HG02642 (cell line): ENCODE results near the gene MYOF.

ENCODE experiments used
- ATAC-seq: cut with Tn5 transposase; IDR thresholded peaks from one replicate; pipeline ENCODE4 v1.9.1; 2021; ENCODE audit warnings: mild to moderate bottlenecking; ENCODE audit not compliant: unreplicated experiment, poor library complexity

The MYOF gene

DNA sequence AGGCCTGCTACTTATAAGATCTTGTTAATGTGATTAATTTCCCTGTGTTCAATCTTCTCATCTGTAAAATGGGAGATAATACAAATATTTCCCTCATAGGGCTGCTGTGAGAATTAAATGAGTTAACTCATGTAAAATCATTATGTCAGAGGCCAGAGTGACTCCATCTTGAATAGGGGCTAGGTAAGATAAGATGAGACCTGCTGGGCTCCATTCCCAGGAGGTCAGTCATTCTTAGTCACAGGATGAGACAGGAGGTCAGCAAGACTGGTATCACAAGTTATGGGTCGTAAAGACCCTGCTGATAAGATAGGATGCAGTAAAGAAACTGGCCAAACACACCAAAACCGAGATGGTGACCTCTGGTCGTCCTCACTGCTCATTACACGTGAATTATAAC is 207.7 kb downstream of the MYOF start:
- no peak for ATAC-seq

DNA sequence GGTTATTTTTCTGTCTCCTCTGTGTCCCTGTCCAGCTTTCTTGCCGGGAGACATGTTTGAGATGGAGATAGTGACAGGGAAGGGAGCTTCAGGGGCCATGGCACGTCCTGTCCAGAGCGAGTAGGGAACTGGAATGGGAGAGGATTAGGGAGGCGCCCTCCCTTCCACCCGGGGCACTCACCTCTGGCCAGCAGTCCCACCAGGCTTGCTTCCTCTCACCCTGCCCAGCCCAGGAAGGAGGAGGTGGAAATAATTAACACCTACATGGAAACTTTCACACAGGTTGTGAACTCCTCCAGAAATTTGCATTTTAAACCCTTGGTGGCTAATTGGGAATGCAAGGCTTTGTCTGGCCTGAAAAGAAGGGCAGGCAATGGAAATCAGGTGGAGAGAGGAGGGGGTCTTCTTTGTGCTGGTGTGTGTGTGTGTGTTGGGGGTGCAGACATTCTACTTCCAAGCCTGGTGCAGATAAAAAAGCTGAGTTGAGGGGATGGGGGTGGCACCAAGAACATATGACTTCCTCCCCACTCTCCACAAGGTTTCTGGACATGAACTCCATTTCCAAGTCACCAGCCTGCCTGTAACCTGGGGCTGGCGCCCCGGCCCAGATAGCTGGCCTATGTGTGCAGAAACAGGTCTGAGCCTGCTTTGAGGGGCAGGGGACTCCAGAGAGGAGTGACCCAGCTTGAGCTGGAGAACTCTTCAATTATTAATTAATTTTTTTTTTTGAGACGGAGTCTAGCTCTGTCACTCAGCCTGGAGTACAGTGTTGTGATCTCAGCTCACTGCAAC is 209.1 kb downstream of the MYOF start:
- no peak for ATAC-seq

DNA sequence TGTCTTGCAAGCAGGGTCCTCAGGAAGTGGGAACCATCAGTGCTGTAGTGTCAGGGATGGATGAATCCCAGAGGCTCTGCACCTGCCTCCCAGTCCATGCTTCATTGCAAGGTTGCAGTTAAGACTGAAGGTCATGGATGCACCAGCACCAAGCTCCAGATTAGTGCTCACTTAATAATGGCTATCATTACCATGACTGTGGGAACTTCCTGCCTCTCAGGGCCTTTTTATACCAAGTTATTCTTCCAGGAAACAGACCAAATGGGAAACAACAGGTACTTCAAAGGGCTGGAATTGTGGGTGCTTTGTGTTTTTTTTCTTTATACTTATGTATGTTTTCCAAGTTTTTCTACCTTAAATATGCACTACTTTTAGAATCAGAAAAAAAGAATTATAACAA is 210.8 kb downstream of the MYOF start:
- no peak for ATAC-seq

DNA sequence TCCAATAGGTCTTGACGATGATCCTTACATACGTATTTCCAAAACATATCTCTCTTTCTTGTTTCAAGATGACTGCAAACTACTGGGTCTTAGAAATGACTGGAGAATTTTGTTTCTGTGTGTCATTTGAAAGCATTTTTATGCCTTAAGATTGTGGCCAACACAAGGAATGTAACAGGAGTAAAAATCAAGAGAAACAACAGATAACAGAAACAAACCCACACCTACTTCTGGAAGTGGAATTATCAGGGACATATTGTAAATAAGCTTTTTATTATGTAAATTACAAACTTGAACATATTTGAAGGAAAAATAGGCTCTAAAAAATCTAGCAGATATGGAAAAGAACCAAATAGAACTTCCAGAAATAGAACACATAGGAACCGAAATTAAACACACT is 212.9 kb downstream of the MYOF start:
- ATAC-seq = no peak

DNA sequence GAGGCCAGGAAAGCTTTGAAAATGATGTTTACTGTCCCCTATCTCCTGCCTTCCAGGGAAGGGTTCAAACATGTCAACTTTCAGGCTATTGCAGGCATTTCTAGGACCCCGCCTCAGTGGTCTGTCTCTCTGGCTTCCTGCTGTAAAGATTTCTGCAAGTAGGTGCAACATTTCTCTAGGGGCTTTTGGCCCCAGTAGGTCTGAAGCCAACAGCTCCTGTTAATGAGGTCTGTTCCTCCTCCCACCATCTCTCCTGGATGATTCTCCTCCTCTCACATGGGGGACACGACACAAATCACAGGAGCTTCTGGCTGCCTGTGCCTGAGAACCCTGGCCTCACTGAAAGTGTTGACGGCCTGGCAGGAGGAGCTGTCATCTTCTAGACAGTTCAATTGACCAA is 214.1 kb downstream of the MYOF start:
- ATAC-seq = no peak

DNA sequence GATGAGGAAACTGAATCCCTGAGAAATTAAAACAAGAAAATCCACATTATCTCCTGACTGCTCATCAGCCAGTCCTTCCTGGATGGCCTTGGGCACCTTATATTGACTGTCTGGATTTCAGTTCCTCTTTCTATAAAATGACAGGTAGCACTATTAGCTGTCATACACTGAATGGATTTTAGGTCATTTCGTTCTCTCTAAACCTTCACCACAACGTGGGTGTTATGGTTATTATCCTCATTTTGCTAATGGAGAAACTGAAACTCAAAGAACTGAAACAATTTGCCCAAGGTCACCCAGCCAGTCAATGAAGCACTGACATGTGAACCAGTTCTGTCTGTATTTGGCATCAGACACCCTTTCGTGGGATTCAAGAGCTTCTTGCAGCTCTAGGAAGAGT is 214.6 kb downstream of the MYOF start:
- ATAC-seq = peak; percentile 99

DNA sequence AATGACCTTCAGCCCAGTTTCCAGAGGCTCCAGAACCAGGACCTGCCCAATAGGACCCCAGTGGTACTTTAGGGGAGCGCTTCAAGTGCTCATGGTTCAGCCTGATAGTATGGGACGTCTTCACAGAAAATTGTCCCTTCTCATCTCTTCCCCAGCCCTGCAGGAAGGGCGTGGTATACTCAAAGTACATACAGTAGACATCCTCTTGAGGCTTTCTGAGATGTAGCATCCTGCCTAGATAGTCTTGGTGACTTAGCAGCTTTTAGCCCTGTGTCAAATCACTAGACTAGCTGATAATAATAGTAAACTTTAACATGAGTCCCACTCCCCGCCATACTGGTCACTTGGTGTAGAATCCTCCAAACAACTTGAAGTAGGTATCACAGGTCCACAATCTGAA is 215.3 kb downstream of the MYOF start:
- ATAC-seq = no peak

DNA sequence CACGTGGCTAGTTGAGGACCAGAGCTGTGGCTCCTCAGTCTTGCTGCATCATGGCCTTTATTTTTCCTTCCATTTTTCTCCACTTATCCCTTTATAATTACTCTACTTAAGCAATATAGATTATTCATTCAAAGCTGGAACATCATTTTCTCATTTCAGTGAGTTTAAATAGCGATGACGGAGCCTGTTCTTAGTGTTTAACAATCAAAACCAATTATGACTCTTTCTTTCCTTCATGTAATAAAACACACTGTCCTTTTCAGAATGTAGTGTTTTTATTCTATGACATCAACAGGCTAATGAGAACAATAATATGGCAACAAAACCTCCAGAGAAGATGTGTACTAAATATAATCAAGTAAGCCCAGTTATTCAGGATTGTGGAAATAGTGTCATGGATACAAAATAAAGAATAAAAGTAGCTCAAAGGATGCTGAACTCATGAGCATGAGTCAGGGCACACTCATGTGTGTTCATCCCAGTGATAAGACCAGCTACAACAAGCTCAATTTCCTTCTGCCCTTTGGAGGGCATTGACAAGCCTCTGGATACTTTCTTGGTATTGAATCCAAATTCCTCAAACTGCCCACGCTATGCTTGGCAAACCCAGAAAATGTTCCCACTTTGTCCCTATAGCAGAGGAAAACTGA is 220.0 kb downstream of the MYOF start:
- ATAC-seq = no peak

DNA sequence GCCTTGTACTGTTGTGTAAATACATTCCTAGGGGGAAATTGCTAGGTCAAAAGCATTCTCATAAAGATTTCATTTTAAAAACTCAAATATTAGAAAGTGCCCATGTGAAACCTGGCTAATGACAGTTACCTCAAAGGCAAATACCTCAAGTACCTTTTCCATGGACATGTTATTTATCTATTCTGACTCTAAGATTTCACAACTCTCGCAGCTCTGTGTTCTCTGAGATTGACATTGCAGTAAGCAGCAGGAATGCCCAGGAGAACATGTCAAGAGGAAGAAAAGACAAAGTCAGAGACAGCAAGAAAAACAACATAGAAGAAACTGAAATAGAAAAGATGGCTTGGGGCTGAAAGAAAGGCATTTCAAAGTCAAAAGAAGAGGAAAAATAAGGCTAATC is 221.0 kb downstream of the MYOF start:
- ATAC-seq = no peak

DNA sequence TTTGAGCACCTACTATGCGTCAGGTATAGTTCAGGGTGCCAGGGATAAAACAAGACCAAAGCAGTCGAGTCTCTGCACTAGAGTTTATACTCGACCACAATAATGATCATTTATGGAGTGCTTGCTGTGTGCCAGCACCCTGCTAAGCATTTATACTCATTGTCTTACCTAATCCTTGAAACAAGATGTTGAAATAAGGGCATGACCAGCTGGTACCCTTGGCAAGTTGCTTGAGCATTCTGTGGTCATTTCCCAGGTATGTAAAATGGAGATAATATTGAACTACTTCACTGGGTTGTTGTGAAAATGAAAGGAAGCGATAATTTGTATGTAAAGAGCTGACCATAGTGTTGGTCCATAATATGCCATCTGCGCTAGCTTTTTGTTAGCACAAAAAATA is 223.0 kb downstream of the MYOF start:
- no peak for ATAC-seq
